Bronchial epithelial cell (primary cell): ENCODE results near the gene IRF2. TPM values are rescaled to one million over a fixed set of nuclear protein-coding genes. Genes with fewer than 3 reads are reported as not detected.

ENCODE experiments used
- DNase-seq: peaks from one replicate; pipeline ENCODE4 v3.0.0-alpha.2; 2010; ENCODE audit warnings: low read depth
- FAIRE-seq: peaks from 2 replicates; lab custom pipeline; 2011; peaks lifted over from hg19 to GRCh38; lab: Jason Lieb, UNC
- H3K27me3 ChIP-seq: 2 replicates; pipeline ENCODE4 v1.5.1; 2011; ENCODE audit warnings: low read length; ENCODE audit not compliant: control insufficient read depth, insufficient read depth
- H3K36me3 ChIP-seq: 2 replicates; pipeline ENCODE4 v1.5.1; 2011; ENCODE audit warnings: low read length; ENCODE audit not compliant: control insufficient read depth, insufficient read depth
- H3K4me3 ChIP-seq: 2 replicates; pipeline ENCODE4 v1.5.1; 2011; ENCODE audit warnings: mild to moderate bottlenecking, low read depth, low read length, control low read depth
- total RNA-seq: library from RNA; depleted of rRNA; stranded (reverse); fragments of >200 nt; gene quantifications from 2 replicates; pipeline ENCODE4 v1.2.1, GENCODE V29; 2014
- TF ChIP-seq, protein P1 (sequence below): IDR thresholded peaks from 2 replicates; pipeline ENCODE4 v1.5.1; 2011; ENCODE audit warnings: mild to moderate bottlenecking, moderate library complexity, low read length, control low read depth, inconsistent platforms; ENCODE audit not compliant: insufficient read depth, severe bottlenecking

IRF2 gene
- total RNA-seq, 1 donor from 2014 or later, result 16.1 TPM

DNA sequence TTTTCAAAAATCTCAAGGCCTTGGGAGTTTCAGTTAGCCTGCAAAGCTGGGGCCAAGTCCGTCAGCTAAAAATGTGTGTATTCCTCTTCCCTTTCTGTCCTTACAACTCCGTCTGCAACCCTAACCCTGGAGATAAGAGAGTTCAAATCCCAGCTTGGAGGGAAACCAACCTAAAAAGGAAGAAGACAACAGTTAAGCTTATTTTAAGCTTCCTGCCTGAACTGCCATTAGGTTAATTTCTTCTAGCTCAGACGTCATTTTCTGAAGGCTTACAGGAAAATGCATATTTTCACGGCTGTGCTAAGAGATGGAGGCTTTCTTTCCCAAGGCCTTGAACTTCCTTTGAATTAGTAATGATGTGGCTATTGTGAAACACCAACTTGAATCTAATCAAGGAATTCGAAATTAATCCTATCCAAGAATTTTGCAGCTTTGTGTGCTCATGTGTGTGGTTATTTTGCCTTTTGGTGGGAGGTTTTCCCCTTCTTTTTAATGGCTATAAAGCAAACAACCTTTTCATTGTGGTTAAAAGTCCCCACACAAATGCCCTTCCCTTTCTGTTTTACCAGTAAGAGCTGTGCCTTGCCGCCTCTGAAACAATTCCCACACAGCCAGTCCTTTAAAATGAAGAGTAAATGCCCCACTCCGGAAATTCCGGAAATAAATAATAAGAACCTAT is 103.5 kb downstream of the IRF2 start:
- Histone ChIP-seq H3K4me3 (no peak overlapping the region), H3K27me3 (no peaks in the 10 kb centered on the region), H3K36me3 (no peaks in the 10 kb centered on the region)
- TF ChIP-seq, protein P1, sequence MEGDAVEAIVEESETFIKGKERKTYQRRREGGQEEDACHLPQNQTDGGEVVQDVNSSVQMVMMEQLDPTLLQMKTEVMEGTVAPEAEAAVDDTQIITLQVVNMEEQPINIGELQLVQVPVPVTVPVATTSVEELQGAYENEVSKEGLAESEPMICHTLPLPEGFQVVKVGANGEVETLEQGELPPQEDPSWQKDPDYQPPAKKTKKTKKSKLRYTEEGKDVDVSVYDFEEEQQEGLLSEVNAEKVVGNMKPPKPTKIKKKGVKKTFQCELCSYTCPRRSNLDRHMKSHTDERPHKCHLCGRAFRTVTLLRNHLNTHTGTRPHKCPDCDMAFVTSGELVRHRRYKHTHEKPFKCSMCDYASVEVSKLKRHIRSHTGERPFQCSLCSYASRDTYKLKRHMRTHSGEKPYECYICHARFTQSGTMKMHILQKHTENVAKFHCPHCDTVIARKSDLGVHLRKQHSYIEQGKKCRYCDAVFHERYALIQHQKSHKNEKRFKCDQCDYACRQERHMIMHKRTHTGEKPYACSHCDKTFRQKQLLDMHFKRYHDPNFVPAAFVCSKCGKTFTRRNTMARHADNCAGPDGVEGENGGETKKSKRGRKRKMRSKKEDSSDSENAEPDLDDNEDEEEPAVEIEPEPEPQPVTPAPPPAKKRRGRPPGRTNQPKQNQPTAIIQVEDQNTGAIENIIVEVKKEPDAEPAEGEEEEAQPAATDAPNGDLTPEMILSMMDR, result no peak
- DNase-seq (peak; percentile 54), FAIRE-seq (no peak)

DNA sequence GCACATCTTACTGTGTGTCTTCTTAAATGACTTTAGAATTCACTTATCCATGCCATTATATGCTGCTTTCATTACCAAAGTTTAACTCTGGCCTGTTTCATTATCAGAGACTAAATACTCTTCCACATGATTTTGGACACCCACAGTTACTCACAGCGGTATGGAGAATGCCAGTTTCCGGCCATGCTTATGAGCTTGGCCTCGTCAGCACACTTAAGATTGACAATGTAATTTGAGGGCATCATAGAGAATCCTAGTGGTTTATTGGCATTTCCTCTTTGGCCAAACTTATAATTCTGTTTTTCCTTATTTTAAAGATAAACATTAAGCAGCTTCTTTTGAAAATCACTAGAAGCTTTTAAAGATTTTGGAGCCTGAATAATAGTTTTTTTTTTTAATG is 104.5 kb downstream of the IRF2 start:
- Histone ChIP-seq H3K27me3 (no peaks in the 10 kb centered on the region), H3K36me3 (no peaks in the 10 kb centered on the region), H3K4me3 (no peak overlapping the region)
- TF ChIP-seq, protein P1, result no peak
- FAIRE-seq, result no peak
- no peak for DNase-seq

DNA sequence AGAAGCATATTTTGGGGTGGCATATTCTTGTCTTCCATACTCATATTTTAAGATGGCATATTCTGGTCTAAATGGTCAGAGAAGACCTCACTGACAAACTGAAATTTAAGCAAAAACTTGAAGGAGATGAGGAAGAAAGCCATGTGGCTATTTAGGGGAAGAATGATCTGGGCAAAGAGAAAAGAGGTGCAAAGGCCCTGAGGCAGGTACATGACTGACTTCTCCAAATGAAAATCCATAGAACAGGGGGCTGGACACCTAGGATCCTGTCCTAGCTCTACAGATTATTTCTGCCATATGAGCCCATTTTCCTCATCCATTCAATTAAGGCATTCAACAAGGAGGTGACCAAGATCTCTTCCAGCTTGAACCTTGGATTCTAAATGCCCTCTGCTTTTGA is 105.6 kb downstream of the IRF2 start:
- no peaks in the 10 kb centered on the region for H3K36me3 ChIP-seq
- DNase-seq, result no peak
- TF ChIP-seq, protein P1, result no peak
- H3K27me3 ChIP-seq, result no peaks in the 10 kb centered on the region
- FAIRE-seq, result no peak
- no peak overlapping the region for H3K4me3 ChIP-seq

DNA sequence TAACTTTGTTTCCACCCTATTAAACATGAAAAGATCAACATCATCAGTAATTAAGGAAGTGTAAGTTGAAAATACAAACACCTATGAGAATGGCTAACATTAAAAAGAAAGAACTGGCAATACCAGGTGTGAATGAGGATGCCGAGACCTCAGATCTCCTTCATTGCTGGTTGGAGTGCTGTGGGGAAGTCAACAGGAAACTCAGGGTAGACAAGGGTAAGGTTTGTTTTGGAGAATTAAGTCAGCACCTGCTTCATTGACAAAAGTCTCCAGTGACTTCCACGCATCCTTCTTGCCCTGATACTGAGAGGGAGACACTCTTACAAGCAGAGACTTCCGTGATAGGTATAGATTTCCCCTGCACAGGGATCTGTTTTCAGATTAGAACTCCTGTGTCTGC is 106.1 kb downstream of the IRF2 start:
- Histone ChIP-seq H3K27me3 (no peaks in the 10 kb centered on the region), H3K4me3 (no peak overlapping the region), H3K36me3 (no peaks in the 10 kb centered on the region)
- FAIRE-seq, result no peak
- TF ChIP-seq, protein P1, result no peak
- DNase-seq, result no peak

DNA sequence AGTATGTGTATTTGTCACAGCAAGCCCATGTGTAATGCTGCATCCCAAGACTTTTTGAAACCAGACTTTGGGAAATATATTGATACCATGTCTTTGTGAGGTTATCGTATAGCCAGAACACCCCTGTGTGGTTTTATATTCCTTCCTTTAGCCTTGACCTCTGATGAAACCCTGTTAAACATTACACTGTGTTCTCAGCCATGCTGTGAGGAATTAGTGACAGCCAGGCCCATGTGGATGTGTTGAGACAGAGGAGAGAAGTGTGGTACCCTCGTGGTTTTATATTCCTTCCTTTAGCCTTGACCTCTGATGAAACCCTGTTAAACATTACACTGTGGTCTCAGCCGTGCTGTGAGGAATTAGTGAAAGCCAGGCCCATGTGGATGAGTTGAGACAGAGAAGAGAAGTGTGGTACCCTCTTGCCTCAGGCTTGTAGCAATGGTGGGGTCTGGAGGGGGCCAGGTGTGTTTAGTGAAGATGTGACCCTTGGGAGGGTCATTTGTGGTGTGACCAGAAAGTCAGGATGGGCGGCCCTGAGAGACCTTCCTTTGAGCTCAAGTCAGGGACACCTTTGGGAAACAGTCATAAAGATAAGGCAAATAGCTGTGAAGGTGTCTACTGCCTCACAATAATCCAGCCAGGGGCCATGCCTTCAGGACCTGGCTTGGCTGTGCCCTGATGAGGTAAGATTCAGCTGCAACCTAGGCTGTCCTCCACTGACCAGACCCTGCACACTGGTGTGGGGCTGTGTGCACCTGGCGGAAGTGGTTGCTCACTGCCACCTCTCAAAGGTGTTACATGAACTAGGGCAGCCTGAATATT is 110.0 kb downstream of the IRF2 start:
- no peaks in the 10 kb centered on the region for H3K27me3 ChIP-seq
- H3K4me3 ChIP-seq, result no peak overlapping the region
- FAIRE-seq (no peak), DNase-seq (no peak)
- no peaks in the 10 kb centered on the region for H3K36me3 ChIP-seq
- TF ChIP-seq, protein P1, result no peak
